ENCODE results near the gene DCX.

DNA sequence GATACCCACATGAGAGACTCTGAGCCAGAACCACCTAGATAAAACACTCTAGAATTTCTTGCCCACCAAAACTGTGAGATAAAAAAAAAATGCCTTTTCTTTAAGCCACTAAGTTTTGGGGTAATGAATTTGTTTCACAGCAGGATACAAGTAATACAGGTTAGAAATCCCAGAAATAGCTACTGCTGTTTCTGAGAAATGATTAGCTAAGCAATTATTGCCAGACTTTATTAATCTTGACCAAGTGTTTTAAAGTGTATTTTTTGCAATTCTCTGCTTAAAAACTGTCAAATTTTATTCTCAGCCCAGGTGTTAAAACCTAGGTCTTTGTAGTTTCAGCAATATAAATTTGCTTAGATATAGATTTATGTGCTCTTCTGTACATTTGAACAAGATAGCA is 83.1 kb downstream of the DCX start:
- TF ChIP-seq, protein P1, sequence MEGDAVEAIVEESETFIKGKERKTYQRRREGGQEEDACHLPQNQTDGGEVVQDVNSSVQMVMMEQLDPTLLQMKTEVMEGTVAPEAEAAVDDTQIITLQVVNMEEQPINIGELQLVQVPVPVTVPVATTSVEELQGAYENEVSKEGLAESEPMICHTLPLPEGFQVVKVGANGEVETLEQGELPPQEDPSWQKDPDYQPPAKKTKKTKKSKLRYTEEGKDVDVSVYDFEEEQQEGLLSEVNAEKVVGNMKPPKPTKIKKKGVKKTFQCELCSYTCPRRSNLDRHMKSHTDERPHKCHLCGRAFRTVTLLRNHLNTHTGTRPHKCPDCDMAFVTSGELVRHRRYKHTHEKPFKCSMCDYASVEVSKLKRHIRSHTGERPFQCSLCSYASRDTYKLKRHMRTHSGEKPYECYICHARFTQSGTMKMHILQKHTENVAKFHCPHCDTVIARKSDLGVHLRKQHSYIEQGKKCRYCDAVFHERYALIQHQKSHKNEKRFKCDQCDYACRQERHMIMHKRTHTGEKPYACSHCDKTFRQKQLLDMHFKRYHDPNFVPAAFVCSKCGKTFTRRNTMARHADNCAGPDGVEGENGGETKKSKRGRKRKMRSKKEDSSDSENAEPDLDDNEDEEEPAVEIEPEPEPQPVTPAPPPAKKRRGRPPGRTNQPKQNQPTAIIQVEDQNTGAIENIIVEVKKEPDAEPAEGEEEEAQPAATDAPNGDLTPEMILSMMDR (conservative IDR thresholded peaks at IDR 0.05 in 1 of 2, IDR thresholded peaks at IDR 0.05 in 1 of 2; ENCODE audit: low read depth in 1 of 2, low read length in 2 of 2) = no peak
- no peak for TF ChIP-seq EZH2 (IDR thresholded peaks at IDR 0.05; ENCODE audit: low read length, missing control alignments)
